ENCODE measurements around the gene SPRR2E.
"Not testable (repeated sequence)": the region's sequence is repeated elsewhere in the genome, so short reads cannot be mapped to it uniquely, and the experiment has no call there.

The SPRR2E gene

GRCh38 chr1:153113416-153113815, 19.1 kb upstream of the SPRR2E start, which contains the start of gene SPRR2F:
Gene SPRR2F (minus strand): TSS chr1:153113516. CDS start chr1:153112733, 783 bp downstream.
- TF ChIP-seq BHLHE40 (IDR thresholded peaks at IDR 0.05; ENCODE audit: borderline replicate concordance): no peak
- no peak for TF ChIP-seq LEF1 (IDR thresholded peaks at IDR 0.05; ENCODE audit: borderline replicate concordance)
- TF ChIP-seq ELF4 (IDR thresholded peaks at IDR 0.05): no peak
- TF ChIP-seq SUZ12 (IDR thresholded peaks at IDR 0.05): no peak
- no peak for TF ChIP-seq FOXK2 (IDR thresholded peaks at IDR 0.05)
- no peak for TF ChIP-seq L3MBTL2 (conservative IDR thresholded peaks at IDR 0.05)
- TF ChIP-seq ARNT (IDR thresholded peaks at IDR 0.05): no peak

GRCh38 chr1:153112454-153112853, 18.1 kb upstream of the SPRR2E start:
- DNase-seq (ENCODE audit: extremely low spot score); CTCF ChIA-PET; POLR2A ChIA-PET: not testable (repeated sequence)

More at GRCh38 chr1:153113416-153113815, 19.1 kb upstream of the SPRR2E start, which contains the start of gene SPRR2F:
- ChIA-PET POLR2A (no interaction called here), CTCF (no interaction called here)
- no peak for DNase-seq (ENCODE audit: extremely low spot score)

GRCh38 chr1:153100245-153100644, 5.9 kb upstream of the SPRR2E start:
- DNase-seq (ENCODE audit: extremely low spot score): no peak
- TF ChIP-seq FOXK2 (IDR thresholded peaks at IDR 0.05) (no peak), BHLHE40 (IDR thresholded peaks at IDR 0.05; ENCODE audit: borderline replicate concordance) (no peak), FOXA1 (IDR thresholded peaks at IDR 0.05) (no peak), PKNOX1 (IDR thresholded peaks at IDR 0.05) (no peak), FOXM1 (IDR thresholded peaks at IDR 0.05; ENCODE audit: borderline replicate concordance) (no peak), NFRKB (IDR thresholded peaks at IDR 0.05) (no peak), SUZ12 (IDR thresholded peaks at IDR 0.05) (no peak), ZNF384 (IDR thresholded peaks at IDR 0.05) (no peak), HDGF (IDR thresholded peaks at IDR 0.05; ENCODE audit: borderline replicate concordance) (no peak), SP1 (IDR thresholded peaks at IDR 0.05) (no peak), TARDBP (IDR thresholded peaks at IDR 0.05) (no peak), L3MBTL2 (conservative IDR thresholded peaks at IDR 0.05) (no peak), LEF1 (IDR thresholded peaks at IDR 0.05; ENCODE audit: borderline replicate concordance) (no peak)
- CTCF ChIA-PET: no interaction called here
- POLR2A ChIA-PET: no interaction called here

- DNase-seq (ENCODE audit: extremely low spot score): no peak
- TF ChIP-seq SP1 (IDR thresholded peaks at IDR 0.05): no peak
- TF ChIP-seq FOXM1 (IDR thresholded peaks at IDR 0.05; ENCODE audit: borderline replicate concordance): no peak
- no peak for TF ChIP-seq HDGF (IDR thresholded peaks at IDR 0.05; ENCODE audit: borderline replicate concordance)
- TF ChIP-seq L3MBTL2 (conservative IDR thresholded peaks at IDR 0.05): no peak
- no peak for TF ChIP-seq FOXA1 (IDR thresholded peaks at IDR 0.05)
- no peak for TF ChIP-seq ELF4 (IDR thresholded peaks at IDR 0.05)
- no peak for TF ChIP-seq ARNT (IDR thresholded peaks at IDR 0.05)
- TF ChIP-seq NFRKB (IDR thresholded peaks at IDR 0.05): no peak
- POLR2A ChIA-PET: no interaction called here
- CTCF ChIA-PET: no interaction called here
Observed at GRCh38 chr1:153099461-153100045, 5.2 kb upstream of the SPRR2E start.

GRCh38 chr1:153095764-153096163, 1.4 kb upstream of the SPRR2E start:
- ChIA-PET CTCF (interaction anchor here (0.6 kb wide), 1 partner anchor 133 kb away, joined by 3 read pairs; no protein-coding TSS in a partner anchor), POLR2A (no interaction called here)
- TF ChIP-seq ZNF384 (IDR thresholded peaks at IDR 0.05) (no peak), HDGF (IDR thresholded peaks at IDR 0.05; ENCODE audit: borderline replicate concordance) (no peak), SP1 (IDR thresholded peaks at IDR 0.05) (no peak), ARNT (IDR thresholded peaks at IDR 0.05) (no peak), FOXA1 (IDR thresholded peaks at IDR 0.05) (no peak), BHLHE40 (IDR thresholded peaks at IDR 0.05; ENCODE audit: borderline replicate concordance) (no peak), ELF4 (IDR thresholded peaks at IDR 0.05) (no peak)
- DNase-seq (ENCODE audit: extremely low spot score): no peak

- TF ChIP-seq PKNOX1 (IDR thresholded peaks at IDR 0.05): no peak
- TF ChIP-seq FOXM1 (IDR thresholded peaks at IDR 0.05; ENCODE audit: borderline replicate concordance): no peak
- no peak for TF ChIP-seq TARDBP (IDR thresholded peaks at IDR 0.05)
- TF ChIP-seq SP1 (IDR thresholded peaks at IDR 0.05): no peak
- no peak for TF ChIP-seq ZNF384 (IDR thresholded peaks at IDR 0.05)
- TF ChIP-seq LEF1 (IDR thresholded peaks at IDR 0.05; ENCODE audit: borderline replicate concordance): no peak
- TF ChIP-seq SUZ12 (IDR thresholded peaks at IDR 0.05): no peak
- TF ChIP-seq CTBP1 (IDR thresholded peaks at IDR 0.05; ENCODE audit: borderline replicate concordance): no peak
- TF ChIP-seq FOXA1 (IDR thresholded peaks at IDR 0.05): no peak
- TF ChIP-seq NFRKB (IDR thresholded peaks at IDR 0.05): no peak
- TF ChIP-seq BHLHE40 (IDR thresholded peaks at IDR 0.05; ENCODE audit: borderline replicate concordance): no peak
- TF ChIP-seq ARNT (IDR thresholded peaks at IDR 0.05): no peak
- no peak for TF ChIP-seq HDGF (IDR thresholded peaks at IDR 0.05; ENCODE audit: borderline replicate concordance)
- TF ChIP-seq FOXK2 (IDR thresholded peaks at IDR 0.05): no peak
- no peak for TF ChIP-seq L3MBTL2 (conservative IDR thresholded peaks at IDR 0.05)
- no peak for TF ChIP-seq ELF4 (IDR thresholded peaks at IDR 0.05)
- DNase-seq (ENCODE audit: extremely low spot score): no peak
- CTCF ChIA-PET: no interaction called here
- POLR2A ChIA-PET: no interaction called here
Observed at GRCh38 chr1:153087652-153088051, 6.7 kb downstream of the SPRR2E start.

- CTCF ChIA-PET: no interaction called here
- TF ChIP-seq ARNT (IDR thresholded peaks at IDR 0.05) (no peak), ELF4 (IDR thresholded peaks at IDR 0.05) (no peak), PKNOX1 (IDR thresholded peaks at IDR 0.05) (no peak), BHLHE40 (IDR thresholded peaks at IDR 0.05; ENCODE audit: borderline replicate concordance) (no peak), LEF1 (IDR thresholded peaks at IDR 0.05; ENCODE audit: borderline replicate concordance) (no peak), FOXK2 (IDR thresholded peaks at IDR 0.05) (no peak), SUZ12 (IDR thresholded peaks at IDR 0.05) (no peak), FOXM1 (IDR thresholded peaks at IDR 0.05; ENCODE audit: borderline replicate concordance) (no peak), HDGF (IDR thresholded peaks at IDR 0.05; ENCODE audit: borderline replicate concordance) (no peak), ZNF384 (IDR thresholded peaks at IDR 0.05) (no peak), SP1 (IDR thresholded peaks at IDR 0.05) (no peak), TARDBP (IDR thresholded peaks at IDR 0.05) (no peak)
- no peak for DNase-seq (ENCODE audit: extremely low spot score)
- POLR2A ChIA-PET: no interaction called here
Observed at GRCh38 chr1:153081736-153082135, 12.6 kb downstream of the SPRR2E start.
